ENCODE data around the gene BRD1.

DNA sequence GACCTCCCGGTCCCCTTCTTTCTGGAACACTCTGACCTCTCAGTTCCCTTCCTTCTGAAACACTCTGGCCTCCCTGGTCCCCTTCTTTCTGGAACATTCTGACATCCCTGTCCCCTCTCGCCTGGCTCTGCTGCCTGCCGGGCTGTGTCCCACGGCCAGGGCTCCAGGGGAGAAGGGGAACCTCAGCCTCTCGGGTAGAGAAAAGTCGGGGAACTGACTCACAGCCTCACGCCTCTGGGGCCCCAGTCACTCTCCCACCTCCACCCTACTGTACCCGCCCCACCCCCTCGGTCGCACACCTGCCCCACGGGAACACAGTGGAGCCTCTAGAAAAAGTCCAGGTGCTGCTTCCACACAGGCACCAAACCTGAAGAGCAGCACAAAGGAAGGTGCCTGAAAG lies 93.3 kb downstream of the BRD1 start:
- TF ChIP-seq, protein P1, sequence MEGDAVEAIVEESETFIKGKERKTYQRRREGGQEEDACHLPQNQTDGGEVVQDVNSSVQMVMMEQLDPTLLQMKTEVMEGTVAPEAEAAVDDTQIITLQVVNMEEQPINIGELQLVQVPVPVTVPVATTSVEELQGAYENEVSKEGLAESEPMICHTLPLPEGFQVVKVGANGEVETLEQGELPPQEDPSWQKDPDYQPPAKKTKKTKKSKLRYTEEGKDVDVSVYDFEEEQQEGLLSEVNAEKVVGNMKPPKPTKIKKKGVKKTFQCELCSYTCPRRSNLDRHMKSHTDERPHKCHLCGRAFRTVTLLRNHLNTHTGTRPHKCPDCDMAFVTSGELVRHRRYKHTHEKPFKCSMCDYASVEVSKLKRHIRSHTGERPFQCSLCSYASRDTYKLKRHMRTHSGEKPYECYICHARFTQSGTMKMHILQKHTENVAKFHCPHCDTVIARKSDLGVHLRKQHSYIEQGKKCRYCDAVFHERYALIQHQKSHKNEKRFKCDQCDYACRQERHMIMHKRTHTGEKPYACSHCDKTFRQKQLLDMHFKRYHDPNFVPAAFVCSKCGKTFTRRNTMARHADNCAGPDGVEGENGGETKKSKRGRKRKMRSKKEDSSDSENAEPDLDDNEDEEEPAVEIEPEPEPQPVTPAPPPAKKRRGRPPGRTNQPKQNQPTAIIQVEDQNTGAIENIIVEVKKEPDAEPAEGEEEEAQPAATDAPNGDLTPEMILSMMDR (IDR thresholded peaks at IDR 0.05 in 2 of 3, conservative IDR thresholded peaks at IDR 0.05 in 1 of 3; ENCODE audit: insufficient read depth in 2 of 3, low read depth in 1 of 3, low read length in 3 of 3): no peak
- TF ChIP-seq FOXJ3 (CRISPR knock-in tag; IDR thresholded peaks at IDR 0.05): no peak
- TF ChIP-seq, protein P2, sequence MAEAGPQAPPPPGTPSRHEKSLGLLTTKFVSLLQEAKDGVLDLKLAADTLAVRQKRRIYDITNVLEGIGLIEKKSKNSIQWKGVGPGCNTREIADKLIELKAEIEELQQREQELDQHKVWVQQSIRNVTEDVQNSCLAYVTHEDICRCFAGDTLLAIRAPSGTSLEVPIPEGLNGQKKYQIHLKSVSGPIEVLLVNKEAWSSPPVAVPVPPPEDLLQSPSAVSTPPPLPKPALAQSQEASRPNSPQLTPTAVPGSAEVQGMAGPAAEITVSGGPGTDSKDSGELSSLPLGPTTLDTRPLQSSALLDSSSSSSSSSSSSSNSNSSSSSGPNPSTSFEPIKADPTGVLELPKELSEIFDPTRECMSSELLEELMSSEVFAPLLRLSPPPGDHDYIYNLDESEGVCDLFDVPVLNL (CRISPR knock-in tag; IDR thresholded peaks at IDR 0.05; ENCODE audit: low read depth): no peak
- TF ChIP-seq ASH1L (IDR thresholded peaks at IDR 0.05; ENCODE audit: borderline replicate concordance, low read depth, partially characterized antibody): no peak
- no peak for TF ChIP-seq EHMT2 (IDR thresholded peaks at IDR 0.05)
- TF ChIP-seq NR2C1 (IDR thresholded peaks at IDR 0.05): no peak
- TF ChIP-seq NR2C1 (tag; IDR thresholded peaks at IDR 0.05): no peak
- TF ChIP-seq TBP (optimal IDR thresholded peaks at IDR 0.05; ENCODE audit: low read depth, low read length): no peak
- TF ChIP-seq PURB (CRISPR knock-in tag; IDR thresholded peaks at IDR 0.05; ENCODE audit: low read depth): no peak
- no peak for TF ChIP-seq POLR2G (IDR thresholded peaks at IDR 0.05; ENCODE audit: low read depth, low read length)
- TF ChIP-seq, protein P3, sequence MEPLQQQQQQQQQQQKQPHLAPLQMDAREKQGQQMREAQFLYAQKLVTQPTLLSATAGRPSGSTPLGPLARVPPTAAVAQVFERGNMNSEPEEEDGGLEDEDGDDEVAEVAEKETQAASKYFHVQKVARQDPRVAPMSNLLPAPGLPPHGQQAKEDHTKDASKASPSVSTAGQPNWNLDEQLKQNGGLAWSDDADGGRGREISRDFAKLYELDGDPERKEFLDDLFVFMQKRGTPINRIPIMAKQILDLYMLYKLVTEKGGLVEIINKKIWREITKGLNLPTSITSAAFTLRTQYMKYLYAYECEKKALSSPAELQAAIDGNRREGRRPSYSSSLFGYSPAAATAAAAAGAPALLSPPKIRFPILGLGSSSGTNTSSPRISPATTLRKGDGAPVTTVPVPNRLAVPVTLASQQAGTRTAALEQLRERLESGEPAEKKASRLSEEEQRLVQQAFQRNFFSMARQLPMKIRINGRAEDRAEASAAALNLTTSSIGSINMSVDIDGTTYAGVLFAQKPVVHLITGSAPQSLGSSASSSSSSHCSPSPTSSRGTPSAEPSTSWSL (CRISPR knock-in tag; IDR thresholded peaks at IDR 0.05; ENCODE audit: borderline replicate concordance): no peak
- TF ChIP-seq, protein P4, sequence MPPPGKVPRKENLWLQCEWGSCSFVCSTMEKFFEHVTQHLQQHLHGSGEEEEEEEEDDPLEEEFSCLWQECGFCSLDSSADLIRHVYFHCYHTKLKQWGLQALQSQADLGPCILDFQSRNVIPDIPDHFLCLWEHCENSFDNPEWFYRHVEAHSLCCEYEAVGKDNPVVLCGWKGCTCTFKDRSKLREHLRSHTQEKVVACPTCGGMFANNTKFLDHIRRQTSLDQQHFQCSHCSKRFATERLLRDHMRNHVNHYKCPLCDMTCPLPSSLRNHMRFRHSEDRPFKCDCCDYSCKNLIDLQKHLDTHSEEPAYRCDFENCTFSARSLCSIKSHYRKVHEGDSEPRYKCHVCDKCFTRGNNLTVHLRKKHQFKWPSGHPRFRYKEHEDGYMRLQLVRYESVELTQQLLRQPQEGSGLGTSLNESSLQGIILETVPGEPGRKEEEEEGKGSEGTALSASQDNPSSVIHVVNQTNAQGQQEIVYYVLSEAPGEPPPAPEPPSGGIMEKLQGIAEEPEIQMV (tag; conservative IDR thresholded peaks at IDR 0.05; ENCODE audit: low read depth): no peak
- no peak for TF ChIP-seq GATAD2B (IDR thresholded peaks at IDR 0.05; ENCODE audit: borderline replicate concordance)
- TF ChIP-seq, protein P5, sequence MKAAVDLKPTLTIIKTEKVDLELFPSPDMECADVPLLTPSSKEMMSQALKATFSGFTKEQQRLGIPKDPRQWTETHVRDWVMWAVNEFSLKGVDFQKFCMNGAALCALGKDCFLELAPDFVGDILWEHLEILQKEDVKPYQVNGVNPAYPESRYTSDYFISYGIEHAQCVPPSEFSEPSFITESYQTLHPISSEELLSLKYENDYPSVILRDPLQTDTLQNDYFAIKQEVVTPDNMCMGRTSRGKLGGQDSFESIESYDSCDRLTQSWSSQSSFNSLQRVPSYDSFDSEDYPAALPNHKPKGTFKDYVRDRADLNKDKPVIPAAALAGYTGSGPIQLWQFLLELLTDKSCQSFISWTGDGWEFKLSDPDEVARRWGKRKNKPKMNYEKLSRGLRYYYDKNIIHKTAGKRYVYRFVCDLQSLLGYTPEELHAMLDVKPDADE (conservative IDR thresholded peaks at IDR 0.05; ENCODE audit: control insufficient read depth, low read depth, low read length): no peak
- TF ChIP-seq, protein P6, sequence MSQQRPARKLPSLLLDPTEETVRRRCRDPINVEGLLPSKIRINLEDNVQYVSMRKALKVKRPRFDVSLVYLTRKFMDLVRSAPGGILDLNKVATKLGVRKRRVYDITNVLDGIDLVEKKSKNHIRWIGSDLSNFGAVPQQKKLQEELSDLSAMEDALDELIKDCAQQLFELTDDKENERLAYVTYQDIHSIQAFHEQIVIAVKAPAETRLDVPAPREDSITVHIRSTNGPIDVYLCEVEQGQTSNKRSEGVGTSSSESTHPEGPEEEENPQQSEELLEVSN (IDR thresholded peaks at IDR 0.05; ENCODE audit: borderline replicate concordance in 1 of 2, extremely low read depth in 1 of 2, insufficient read depth in 1 of 2, insufficient read length in 1 of 2, low read depth in 1 of 2, low read length in 1 of 2, poor library complexity in 1 of 2, severe bottlenecking in 1 of 2): no peak

Data from K562 (cell line).